CD4-positive, alpha-beta T cell treated with Interleukin-12 subunit alpha and Interleukin-12 subunit beta, for 1 hour (primary cell): Measurements from ENCODE around the gene PATJ.
"Not testable (repeated sequence)": the region's sequence is repeated elsewhere in the genome, so short reads cannot be mapped to it uniquely, and the experiment has no call there.

Source experiments
- DNase-seq: peaks from one replicate; pipeline ENCODE4 v3.0.0-alpha.2; 2020

The PATJ gene

GRCh38 chr1:61953790-61954150 lies 211.5 kb downstream of the PATJ start:
- DNase-seq = no peak

DNA sequence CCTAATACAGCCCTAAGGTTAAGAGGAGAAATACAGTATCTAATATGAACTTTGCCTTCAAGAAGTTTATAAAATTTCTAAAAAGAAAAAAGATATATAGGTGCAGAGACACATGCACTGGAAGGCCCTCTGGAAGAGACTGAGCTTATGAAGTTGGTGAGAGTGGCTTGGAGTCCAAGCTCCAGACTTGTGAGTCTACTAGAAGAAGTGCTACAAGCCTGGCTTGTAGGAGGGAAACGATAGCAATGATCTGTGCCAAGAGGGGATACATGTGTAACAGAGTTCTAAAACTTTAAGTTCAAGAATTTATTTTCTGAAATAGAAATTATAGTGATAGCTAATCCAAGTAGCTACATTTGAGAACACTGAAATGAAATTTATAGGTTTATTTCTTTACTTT lies 213.0 kb downstream of the PATJ start:
- DNase-seq = no peak

GRCh38 chr1:61956016-61956645 lies 213.9 kb downstream of the PATJ start:
- no peak for DNase-seq

DNA sequence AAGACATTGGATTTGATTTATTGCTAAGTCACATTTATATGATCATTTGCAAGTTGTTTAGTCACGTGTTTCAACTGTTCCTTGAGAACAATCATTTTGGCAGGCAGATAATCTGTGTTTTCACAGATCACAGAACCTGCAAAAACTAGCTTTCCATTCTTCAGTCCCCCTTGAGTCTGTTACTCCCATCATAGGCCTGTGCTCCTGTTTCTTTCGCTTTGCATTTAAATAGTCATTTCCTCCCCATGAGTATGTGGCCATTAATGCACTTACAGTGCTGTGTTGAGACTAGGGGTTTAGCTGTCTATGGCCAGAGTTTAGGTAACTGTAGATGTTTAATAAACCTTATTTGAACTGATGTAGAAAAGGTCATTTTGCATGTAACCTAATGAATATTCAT lies 214.5 kb downstream of the PATJ start:
- no peak for DNase-seq

GRCh38 chr1:61961009-61961408 lies 218.7 kb downstream of the PATJ start:
- DNase-seq = no peak

- no peak for DNase-seq
These were observed 220.4 kb downstream of the PATJ start for GRCh38 chr1:61962631-61963030.

DNA sequence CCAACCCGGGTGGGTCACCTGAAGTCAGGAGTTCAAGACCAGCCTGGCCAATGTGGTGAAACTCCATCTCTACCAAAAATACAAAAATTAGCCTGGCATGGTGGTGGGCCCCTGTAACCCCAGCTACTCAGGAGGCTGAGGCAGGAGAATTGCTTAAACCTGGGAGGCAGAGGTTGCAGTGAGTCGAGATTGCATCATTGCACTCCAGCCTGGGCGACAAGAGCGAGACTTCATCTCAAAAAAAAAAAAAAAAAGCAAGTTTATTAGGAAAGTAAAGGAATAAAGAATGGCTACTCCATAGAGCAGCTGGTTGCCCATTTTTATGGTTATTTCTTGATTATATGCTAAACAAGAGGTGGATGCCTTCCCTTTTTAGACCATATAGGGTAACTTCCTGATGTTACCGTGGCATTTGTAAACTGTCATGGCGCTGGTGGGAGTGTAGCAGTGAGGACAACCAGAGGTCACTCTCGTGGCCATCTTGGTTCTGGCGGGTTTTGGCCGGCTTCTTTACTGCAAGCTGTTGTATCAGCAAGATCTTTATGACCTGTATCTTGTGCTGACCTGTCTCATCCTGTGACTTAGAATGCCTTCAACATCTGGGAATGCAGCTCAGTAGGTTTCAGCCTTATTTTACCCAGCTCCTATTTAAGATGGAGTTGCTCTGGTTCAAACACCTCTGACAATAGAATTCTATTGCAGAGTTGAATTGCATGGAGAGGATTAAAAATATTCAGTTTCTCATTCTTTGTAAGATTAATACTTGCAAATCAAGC lies 224.4 kb downstream of the PATJ start:
- not testable (repeated sequence) for DNase-seq

- DNase-seq = no peak
These were observed 225.5 kb downstream of the PATJ start for GRCh38 chr1:61967750-61968149.

DNA sequence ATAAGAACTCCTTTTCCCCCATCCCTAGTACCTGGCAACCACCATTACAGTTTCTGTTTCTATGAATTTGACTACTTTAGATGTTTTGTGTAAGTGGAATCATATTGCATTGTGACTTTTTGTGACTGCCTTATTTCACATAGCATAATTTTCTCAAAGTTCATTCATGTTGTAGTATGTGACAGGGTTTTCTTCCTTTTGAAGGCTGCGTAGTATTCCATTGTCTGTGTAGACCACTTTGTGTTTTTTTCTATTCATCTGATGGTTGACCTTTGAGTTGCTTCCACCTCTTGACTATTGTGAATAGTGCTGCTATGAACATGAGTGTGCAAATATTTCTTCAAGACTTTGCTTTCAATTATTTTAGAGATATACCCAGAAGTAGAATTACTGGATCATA lies 226.6 kb downstream of the PATJ start:
- no peak for DNase-seq

- DNase-seq = no peak
These were observed 231.0 kb downstream of the PATJ start for GRCh38 chr1:61973100-61973837.

- DNase-seq = no peak
These were observed 233.4 kb downstream of the PATJ start for GRCh38 chr1:61975638-61976037.

- no peak for DNase-seq
These were observed 234.3 kb downstream of the PATJ start for GRCh38 chr1:61976566-61976965.

- DNase-seq = no peak
These were observed 236.5 kb downstream of the PATJ start for GRCh38 chr1:61978796-61979195.

DNA sequence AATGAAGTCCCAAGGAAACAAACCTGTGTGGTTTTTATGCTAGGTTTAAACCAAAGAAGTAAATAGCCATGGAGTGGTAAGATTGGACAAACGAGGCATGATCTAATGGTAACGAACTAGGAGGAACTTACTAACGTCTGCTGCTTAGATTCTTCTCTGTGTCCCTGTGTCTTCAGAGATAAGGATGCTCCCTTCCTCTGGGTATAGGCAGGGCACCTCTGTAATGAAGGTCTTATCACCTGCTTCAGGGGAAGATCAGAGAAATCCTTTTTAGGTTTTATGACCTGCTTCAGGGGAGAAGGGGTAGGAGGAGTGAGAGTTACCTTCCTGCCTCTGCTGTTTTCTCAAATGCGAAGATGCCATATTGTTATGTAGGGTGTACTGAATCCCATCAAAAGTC lies 237.4 kb downstream of the PATJ start:
- no peak for DNase-seq

DNA sequence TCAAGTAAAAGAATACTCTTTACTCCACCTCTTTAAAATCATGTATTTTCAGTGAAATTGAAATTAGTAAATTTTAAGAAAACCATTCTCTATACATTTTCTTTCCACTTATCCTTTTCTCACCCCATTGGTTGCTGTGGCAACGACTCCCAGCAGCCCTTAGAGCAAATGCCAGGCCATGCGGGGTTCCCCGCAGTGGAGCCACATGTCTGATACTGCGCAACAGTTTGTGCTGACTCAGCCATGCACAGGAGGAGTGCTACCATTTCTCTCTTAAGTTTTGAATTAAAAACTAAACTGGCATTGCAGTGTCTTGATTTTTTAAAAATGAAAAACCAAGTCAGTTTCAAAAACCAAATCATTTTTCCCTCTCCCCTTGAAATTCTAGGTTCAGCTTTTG lies 238.3 kb downstream of the PATJ start:
- no peak for DNase-seq

GRCh38 chr1:61981870-61982660 lies 239.8 kb downstream of the PATJ start:
- DNase-seq = no peak

DNA sequence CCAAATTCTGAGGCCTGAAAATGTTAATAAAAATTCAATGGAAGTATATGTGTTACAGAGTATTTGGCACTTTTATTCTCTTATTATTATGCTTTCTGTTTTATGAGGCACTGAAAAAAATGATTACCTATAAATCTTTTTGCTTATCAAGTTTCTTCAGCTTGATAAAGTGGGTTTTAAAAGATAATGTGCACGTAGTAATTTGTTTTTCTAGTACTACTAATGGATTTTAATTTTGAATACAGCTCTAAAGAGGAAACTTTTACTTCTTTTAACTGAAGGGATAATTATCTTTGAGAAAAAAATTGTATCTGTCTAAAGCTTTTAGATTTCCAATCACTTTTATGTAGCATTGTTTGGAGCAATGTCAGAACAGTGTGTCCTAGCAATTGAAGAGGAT lies 241.0 kb downstream of the PATJ start:
- no peak for DNase-seq

- DNase-seq = no peak
These were observed 250.0 kb downstream of the PATJ start for GRCh38 chr1:61992257-61992656.

GRCh38 chr1:61993331-61993961 lies 251.2 kb downstream of the PATJ start:
- no peak for DNase-seq

DNA sequence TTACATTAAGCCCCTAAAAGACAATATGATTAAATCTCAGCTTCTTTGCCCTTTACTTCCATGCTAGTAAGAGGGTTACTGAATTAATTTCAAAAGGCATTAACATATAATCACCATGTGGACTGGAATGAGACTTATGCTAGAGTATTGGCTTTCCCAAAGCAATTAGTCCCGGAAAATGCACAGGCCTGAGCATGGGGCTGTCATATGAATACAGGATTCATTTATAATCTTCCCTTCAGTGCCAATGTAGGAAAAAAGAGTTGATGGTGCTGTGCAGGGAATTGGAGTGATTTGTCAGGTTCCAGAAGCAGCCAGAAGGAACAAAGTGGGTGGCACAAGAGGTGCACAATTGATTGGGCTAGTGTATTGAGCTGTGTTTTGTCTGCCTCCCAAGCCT lies 253.4 kb downstream of the PATJ start:
- no peak for DNase-seq

- DNase-seq = no peak
These were observed 254.8 kb downstream of the PATJ start for GRCh38 chr1:61997123-61997522.

DNA sequence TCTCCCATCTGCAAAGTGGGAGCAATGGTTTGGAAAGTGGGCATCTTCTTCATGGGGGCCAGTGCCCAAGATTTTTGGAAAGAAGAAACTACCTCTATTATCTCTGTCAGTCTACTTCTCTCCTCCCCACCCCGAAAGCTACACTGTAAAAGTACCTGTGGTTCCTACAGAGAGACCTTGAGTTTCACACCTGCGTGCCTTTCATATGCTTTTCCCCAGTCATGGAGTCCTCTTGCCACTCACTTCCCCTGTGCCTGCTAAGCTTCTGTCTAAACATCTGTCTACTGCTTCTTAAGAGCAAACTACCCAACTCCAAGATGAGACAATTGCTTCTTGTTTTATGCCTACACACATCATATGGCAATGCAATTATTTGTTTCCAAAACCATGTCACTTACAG lies 261.5 kb downstream of the PATJ start:
- DNase-seq = no peak

GRCh38 chr1:62006690-62007089 lies 264.4 kb downstream of the PATJ start:
- no peak for DNase-seq
